Neural cell (in vitro differentiated cells): ENCODE results near the gene SLC6A20. TPM values are rescaled to one million over a fixed set of nuclear protein-coding genes. Genes with fewer than 3 reads are reported as not detected.

Experiments used
- H2AFZ ChIP-seq: fragments of 200-600, 300-800 bp; sonication (generic), shearing (Covaris generic); 2 replicates; pipeline ENCODE4 v1.6.0; 2014; ENCODE audit warnings: low read depth, mild to moderate bottlenecking, antibody characterized with exemption, low read length, moderate library complexity
- H3F3A ChIP-seq: fragments of 200-600 bp; shearing (Covaris generic); 2 replicates; pipeline ENCODE4 v1.6.1; 2016; ENCODE audit warnings: mild to moderate bottlenecking, moderate library complexity, mixed read lengths, antibody characterized with exemption, low read length; ENCODE audit not compliant: insufficient read depth, poor library complexity, severe bottlenecking
- H3K27ac ChIP-seq: fragments of 200-600, 300-800 bp; sonication (generic), shearing (Covaris generic); 2 replicates; pipeline ENCODE4 v1.5.1; 2014; ENCODE audit warnings: mild to moderate bottlenecking, low read length, moderate library complexity
- H3K27me3 ChIP-seq: fragments of 300-800, 200-600 bp; sonication (generic), shearing (Covaris generic); 2 replicates; pipeline ENCODE4 v1.6.0; 2014; ENCODE audit warnings: mild to moderate bottlenecking, low read depth, low read length, moderate library complexity; ENCODE audit not compliant: insufficient read depth
- H3K36me3 ChIP-seq: fragments of 300-800, 200-600 bp; sonication (generic), shearing (Covaris generic); 2 replicates; pipeline ENCODE4 v1.5.1; 2014; ENCODE audit warnings: mild to moderate bottlenecking, antibody characterized with exemption, low read length, moderate library complexity; ENCODE audit not compliant: insufficient read depth
- H3K4me2 ChIP-seq: fragments of 300-800, 200-600 bp; sonication (generic), shearing (Covaris generic); 2 replicates; pipeline ENCODE4 v1.6.0; 2014; ENCODE audit warnings: mild to moderate bottlenecking, low read length
- H3K4me3 ChIP-seq: fragments of 300-800, 200-600 bp; sonication (generic), shearing (Covaris generic); 2 replicates; pipeline ENCODE4 v1.5.1; 2014; ENCODE audit warnings: mild to moderate bottlenecking, low read length, moderate library complexity
- H3K79me2 ChIP-seq: fragments of 200-600 bp; shearing (Covaris generic); replicated peaks from 2 replicates; pipeline ENCODE4 v1.6.0; 2014; ENCODE audit warnings: mild to moderate bottlenecking, low read length, moderate library complexity; ENCODE audit not compliant: insufficient read depth
- H3K9ac ChIP-seq: fragments of 300-800, 200-600 bp; sonication (generic), shearing (Covaris generic); 2 replicates; pipeline ENCODE4 v1.6.1; 2016; ENCODE audit warnings: mild to moderate bottlenecking, low read length, mixed read lengths
- H3K9me2 ChIP-seq: fragments of 200-600 bp; shearing (Covaris generic); 2 replicates; pipeline ENCODE4 v1.6.1; 2016; ENCODE audit warnings: mild to moderate bottlenecking, low read length, mixed read lengths; ENCODE audit not compliant: insufficient read depth
- H3K9me3 ChIP-seq: fragments of 200-600, 300-800 bp; sonication (generic), shearing (Covaris generic); 2 replicates; pipeline ENCODE4 v1.6.1; 2016; ENCODE audit warnings: mild to moderate bottlenecking, mixed run types, low read length, moderate library complexity, mixed read lengths
- H4K20me1 ChIP-seq: fragments of 200-600 bp; shearing (Covaris generic); 2 replicates; pipeline ENCODE4 v1.6.1; 2016; ENCODE audit warnings: mild to moderate bottlenecking, mixed run types; ENCODE audit not compliant: insufficient read depth
- EP300 ChIP-seq: fragments of 450-650 bp; conservative IDR thresholded peaks from 2 replicates; pipeline ENCODE4 v1.6.1; 2014; ENCODE audit warnings: antibody characterized with exemption, mild to moderate bottlenecking, moderate library complexity; ENCODE audit not compliant: poor library complexity, severe bottlenecking
- EZH2 ChIP-seq: fragments of 200-600, 300-800 bp; shearing (Covaris generic), sonication (generic); IDR thresholded peaks from 2 replicates; pipeline ENCODE4 v1.6.1; 2014; ENCODE audit warnings: antibody characterized with exemption, low read length, borderline replicate concordance, mild to moderate bottlenecking; ENCODE audit not compliant: insufficient read depth, poor library complexity, severe bottlenecking
- MXI1 ChIP-seq: fragments of 450-650 bp; conservative IDR thresholded peaks from 2 replicates; pipeline ENCODE4 v1.6.1; 2014; ENCODE audit warnings: antibody characterized with exemption, mild to moderate bottlenecking; ENCODE audit not compliant: poor library complexity, severe bottlenecking
- POLR2AphosphoS5 ChIP-seq: IDR thresholded peaks from 2 replicates; pipeline ENCODE4 v1.6.1; 2012
- RAD21 ChIP-seq: fragments of 450-650 bp; conservative IDR thresholded peaks from 2 replicates; pipeline ENCODE4 v1.6.1; 2014; ENCODE audit warnings: antibody characterized with exemption, mild to moderate bottlenecking, moderate library complexity
- SMC3 ChIP-seq: fragments of 450-650 bp; conservative IDR thresholded peaks from 2 replicates; pipeline ENCODE4 v1.6.1; 2014; ENCODE audit warnings: antibody characterized with exemption, mild to moderate bottlenecking, moderate library complexity; ENCODE audit not compliant: poor library complexity
- TAF1 ChIP-seq: IDR thresholded peaks from 2 replicates; pipeline ENCODE4 v1.6.1; 2012; ENCODE audit warnings: low read depth
- polyA plus RNA-seq: library from polyadenylated mRNA; depleted of rRNA; stranded (reverse); fragments of >200 nt; gene quantifications from 2 replicates; pipeline ENCODE4 v1.2.3, GENCODE V29; 2014
- TF ChIP-seq, protein P1 (sequence below): fragments of 450-650 bp; IDR thresholded peaks from 2 replicates; pipeline ENCODE4 v1.5.1; 2014; ENCODE audit warnings: antibody characterized with exemption, mild to moderate bottlenecking, moderate library complexity; ENCODE audit not compliant: poor library complexity, severe bottlenecking
- TF ChIP-seq, protein P2 (sequence below): IDR thresholded peaks from 2 replicates; pipeline ENCODE4 v1.6.1; 2012; ENCODE audit warnings: borderline replicate concordance

SLC6A20 gene
- polyA plus RNA-seq, 1 donor from 2014 or later: not detected

DNA sequence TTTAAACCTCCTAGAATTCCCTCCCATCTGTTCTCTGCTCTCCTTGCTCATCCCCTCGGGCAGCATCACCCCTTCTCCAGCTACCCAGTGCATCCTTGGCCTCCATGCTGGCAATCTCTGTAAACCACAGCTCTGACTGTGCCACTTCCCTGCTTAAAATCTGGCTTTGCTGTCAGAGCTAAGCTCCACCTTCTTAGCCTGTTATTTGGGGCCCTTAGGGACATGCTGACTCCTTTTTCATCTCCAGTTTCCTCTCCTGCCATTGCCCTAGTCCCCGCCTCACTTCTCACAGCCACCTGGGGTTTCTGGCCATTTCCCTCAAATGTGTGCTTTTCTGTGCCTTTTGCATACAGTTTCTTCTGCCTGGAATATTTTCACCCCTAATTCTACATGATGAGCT, 5.7 kb downstream of the SLC6A20 start:
- no peak overlapping the region for H3K4me2 ChIP-seq
- no peaks in the 10 kb centered on the region for H3F3A ChIP-seq
- H3K79me2 ChIP-seq: no peaks in the 10 kb centered on the region
- H4K20me1 ChIP-seq: no peaks in the 10 kb centered on the region
- no peak overlapping the region for H3K4me3 ChIP-seq
- H3K9me3 ChIP-seq: no peaks in the 10 kb centered on the region
- H3K9me2 ChIP-seq: no peaks in the 10 kb centered on the region
- H3K9ac ChIP-seq: no peak overlapping the region
- H3K36me3 ChIP-seq: no peaks in the 10 kb centered on the region
- no peak overlapping the region for H2AFZ ChIP-seq
- no peak overlapping the region for H3K27ac ChIP-seq
- peaks cover 22% of the 10 kb centered on the region for H3K27me3 ChIP-seq
- no peak for TF ChIP-seq EP300

DNA sequence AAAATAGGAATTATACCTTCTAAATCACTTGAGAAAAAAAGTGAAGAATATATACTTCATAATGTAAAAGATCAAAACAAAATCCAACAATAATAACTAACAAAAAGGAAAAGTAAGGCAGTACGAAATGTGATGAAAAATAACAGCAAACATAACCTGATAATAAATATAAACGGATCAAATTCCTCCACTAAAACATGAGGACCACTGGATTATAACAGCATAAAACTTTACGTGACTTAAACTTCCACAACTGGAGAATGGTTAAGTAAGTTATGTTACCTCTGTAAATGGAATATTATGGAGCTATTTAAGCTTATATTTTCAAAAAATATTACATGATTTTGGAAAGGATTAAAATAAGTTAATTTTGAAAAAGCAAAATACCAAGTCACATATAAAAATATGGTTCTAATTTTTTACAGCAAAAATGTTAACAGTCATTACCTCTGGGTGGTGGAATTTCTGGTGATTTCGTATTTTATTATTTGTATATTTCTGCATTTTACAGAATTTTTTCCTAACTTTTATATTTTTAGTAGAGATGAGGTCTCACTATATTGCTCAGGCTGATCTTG, 7.0 kb downstream of the SLC6A20 start:
- TF ChIP-seq, protein P1, sequence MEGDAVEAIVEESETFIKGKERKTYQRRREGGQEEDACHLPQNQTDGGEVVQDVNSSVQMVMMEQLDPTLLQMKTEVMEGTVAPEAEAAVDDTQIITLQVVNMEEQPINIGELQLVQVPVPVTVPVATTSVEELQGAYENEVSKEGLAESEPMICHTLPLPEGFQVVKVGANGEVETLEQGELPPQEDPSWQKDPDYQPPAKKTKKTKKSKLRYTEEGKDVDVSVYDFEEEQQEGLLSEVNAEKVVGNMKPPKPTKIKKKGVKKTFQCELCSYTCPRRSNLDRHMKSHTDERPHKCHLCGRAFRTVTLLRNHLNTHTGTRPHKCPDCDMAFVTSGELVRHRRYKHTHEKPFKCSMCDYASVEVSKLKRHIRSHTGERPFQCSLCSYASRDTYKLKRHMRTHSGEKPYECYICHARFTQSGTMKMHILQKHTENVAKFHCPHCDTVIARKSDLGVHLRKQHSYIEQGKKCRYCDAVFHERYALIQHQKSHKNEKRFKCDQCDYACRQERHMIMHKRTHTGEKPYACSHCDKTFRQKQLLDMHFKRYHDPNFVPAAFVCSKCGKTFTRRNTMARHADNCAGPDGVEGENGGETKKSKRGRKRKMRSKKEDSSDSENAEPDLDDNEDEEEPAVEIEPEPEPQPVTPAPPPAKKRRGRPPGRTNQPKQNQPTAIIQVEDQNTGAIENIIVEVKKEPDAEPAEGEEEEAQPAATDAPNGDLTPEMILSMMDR: no peak
- TF ChIP-seq SMC3 (no peak), RAD21 (no peak), TAF1 (no peak), EZH2 (no peak), MXI1 (no peak), EP300 (no peak), POLR2AphosphoS5 (no peak)
- TF ChIP-seq, protein P2, sequence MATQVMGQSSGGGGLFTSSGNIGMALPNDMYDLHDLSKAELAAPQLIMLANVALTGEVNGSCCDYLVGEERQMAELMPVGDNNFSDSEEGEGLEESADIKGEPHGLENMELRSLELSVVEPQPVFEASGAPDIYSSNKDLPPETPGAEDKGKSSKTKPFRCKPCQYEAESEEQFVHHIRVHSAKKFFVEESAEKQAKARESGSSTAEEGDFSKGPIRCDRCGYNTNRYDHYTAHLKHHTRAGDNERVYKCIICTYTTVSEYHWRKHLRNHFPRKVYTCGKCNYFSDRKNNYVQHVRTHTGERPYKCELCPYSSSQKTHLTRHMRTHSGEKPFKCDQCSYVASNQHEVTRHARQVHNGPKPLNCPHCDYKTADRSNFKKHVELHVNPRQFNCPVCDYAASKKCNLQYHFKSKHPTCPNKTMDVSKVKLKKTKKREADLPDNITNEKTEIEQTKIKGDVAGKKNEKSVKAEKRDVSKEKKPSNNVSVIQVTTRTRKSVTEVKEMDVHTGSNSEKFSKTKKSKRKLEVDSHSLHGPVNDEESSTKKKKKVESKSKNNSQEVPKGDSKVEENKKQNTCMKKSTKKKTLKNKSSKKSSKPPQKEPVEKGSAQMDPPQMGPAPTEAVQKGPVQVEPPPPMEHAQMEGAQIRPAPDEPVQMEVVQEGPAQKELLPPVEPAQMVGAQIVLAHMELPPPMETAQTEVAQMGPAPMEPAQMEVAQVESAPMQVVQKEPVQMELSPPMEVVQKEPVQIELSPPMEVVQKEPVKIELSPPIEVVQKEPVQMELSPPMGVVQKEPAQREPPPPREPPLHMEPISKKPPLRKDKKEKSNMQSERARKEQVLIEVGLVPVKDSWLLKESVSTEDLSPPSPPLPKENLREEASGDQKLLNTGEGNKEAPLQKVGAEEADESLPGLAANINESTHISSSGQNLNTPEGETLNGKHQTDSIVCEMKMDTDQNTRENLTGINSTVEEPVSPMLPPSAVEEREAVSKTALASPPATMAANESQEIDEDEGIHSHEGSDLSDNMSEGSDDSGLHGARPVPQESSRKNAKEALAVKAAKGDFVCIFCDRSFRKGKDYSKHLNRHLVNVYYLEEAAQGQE: no peak
- Histone ChIP-seq H3K79me2 (no peaks in the 10 kb centered on the region), H3K9me3 (no peaks in the 10 kb centered on the region), H3K9me2 (no peaks in the 10 kb centered on the region), H3K9ac (no peak overlapping the region), H3K27me3 (peaks cover 9% of the 10 kb centered on the region), H3K27ac (no peak overlapping the region), H4K20me1 (no peaks in the 10 kb centered on the region), H3K4me3 (no peak overlapping the region), H2AFZ (no peak overlapping the region), H3F3A (no peaks in the 10 kb centered on the region), H3K36me3 (no peaks in the 10 kb centered on the region), H3K4me2 (no peak overlapping the region)

DNA sequence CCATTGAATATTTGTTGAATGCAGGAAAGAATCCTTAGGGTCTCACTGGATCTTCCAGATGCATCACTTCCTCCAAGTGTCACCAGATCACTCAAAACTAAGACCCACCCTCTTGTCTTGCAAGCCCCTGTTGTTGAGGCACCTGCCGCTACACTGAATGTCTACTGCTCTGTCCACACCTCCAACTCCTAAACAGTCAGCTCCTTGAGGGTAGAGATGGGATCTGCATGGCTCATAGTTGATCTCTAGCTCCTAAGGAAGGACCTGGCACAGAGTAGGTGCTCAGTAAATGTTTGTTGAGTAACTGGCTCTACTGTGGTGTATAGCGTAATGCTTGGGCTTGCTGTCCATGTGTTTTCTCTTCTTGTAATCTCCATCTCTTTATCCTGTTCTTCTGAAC, 8.8 kb downstream of the SLC6A20 start:
- H3K9me2 ChIP-seq: no peaks in the 10 kb centered on the region
- H3K9ac ChIP-seq: no peak overlapping the region
- H4K20me1 ChIP-seq: no peaks in the 10 kb centered on the region
- H3K79me2 ChIP-seq: no peaks in the 10 kb centered on the region
- no peaks in the 10 kb centered on the region for H3K27me3 ChIP-seq
- H2AFZ ChIP-seq: no peak overlapping the region
- H3K36me3 ChIP-seq: no peaks in the 10 kb centered on the region
- H3K9me3 ChIP-seq: no peaks in the 10 kb centered on the region
- H3K4me2 ChIP-seq: no peak overlapping the region
- H3K27ac ChIP-seq: no peak overlapping the region
- TF ChIP-seq MXI1 (no peak), SMC3 (no peak), RAD21 (no peak), TAF1 (no peak), EZH2 (no peak), POLR2AphosphoS5 (no peak), EP300 (no peak)
- TF ChIP-seq, protein P1: no peak
- TF ChIP-seq, protein P2: no peak
- no peak overlapping the region for H3K4me3 ChIP-seq
- no peaks in the 10 kb centered on the region for H3F3A ChIP-seq
